ENCODE data around the gene AP1S1.

AP1S1 gene

GRCh38 chr7:101159696-101160674 lies 5.7 kb downstream of the AP1S1 start:
- no peak for DNase-seq

GRCh38 chr7:101160910-101161309 lies 6.6 kb downstream of the AP1S1 start:
- no peak for DNase-seq

GRCh38 chr7:101161692-101162471 lies 7.6 kb downstream of the AP1S1 start:
- no peak for DNase-seq

GRCh38 chr7:101162551-101163278 lies 8.4 kb downstream of the AP1S1 start:
- no peak for DNase-seq

- peak; percentile 29 for DNase-seq
These were observed 9.2 kb downstream of the AP1S1 start for GRCh38 chr7:101163279-101164070.

GRCh38 chr7:101164071-101164840 lies 10.0 kb downstream of the AP1S1 start:
- DNase-seq, result no peak

GRCh38 chr7:101165075-101165957 lies 11.0 kb downstream of the AP1S1 start, which contains the start of gene VGF:
TSS of gene VGF (minus strand) at chr7:101165569. CDS start at chr7:101164843, 726 bp downstream.
- peak; percentile 95 for DNase-seq

GRCh38 chr7:101165958-101166647 lies 11.8 kb downstream of the AP1S1 start:
- DNase-seq, result no peak

- DNase-seq, result no peak
These were observed 12.3 kb downstream of the AP1S1 start for GRCh38 chr7:101166648-101166908.

- no peak for DNase-seq
These were observed 12.8 kb downstream of the AP1S1 start for GRCh38 chr7:101166909-101167644.

GRCh38 chr7:101167645-101168411 lies 13.6 kb downstream of the AP1S1 start:
- no peak for DNase-seq

GRCh38 chr7:101168412-101169049 lies 14.3 kb downstream of the AP1S1 start:
- no peak for DNase-seq

- no peak for DNase-seq
These were observed 15.0 kb downstream of the AP1S1 start for GRCh38 chr7:101169110-101169837.

- peak; percentile 77 for DNase-seq
These were observed 15.7 kb downstream of the AP1S1 start for GRCh38 chr7:101169838-101170551.

GRCh38 chr7:101170617-101171441 lies 16.6 kb downstream of the AP1S1 start:
- no peak for DNase-seq
